Measurements from ENCODE around the gene SLC22A1.

DNA sequence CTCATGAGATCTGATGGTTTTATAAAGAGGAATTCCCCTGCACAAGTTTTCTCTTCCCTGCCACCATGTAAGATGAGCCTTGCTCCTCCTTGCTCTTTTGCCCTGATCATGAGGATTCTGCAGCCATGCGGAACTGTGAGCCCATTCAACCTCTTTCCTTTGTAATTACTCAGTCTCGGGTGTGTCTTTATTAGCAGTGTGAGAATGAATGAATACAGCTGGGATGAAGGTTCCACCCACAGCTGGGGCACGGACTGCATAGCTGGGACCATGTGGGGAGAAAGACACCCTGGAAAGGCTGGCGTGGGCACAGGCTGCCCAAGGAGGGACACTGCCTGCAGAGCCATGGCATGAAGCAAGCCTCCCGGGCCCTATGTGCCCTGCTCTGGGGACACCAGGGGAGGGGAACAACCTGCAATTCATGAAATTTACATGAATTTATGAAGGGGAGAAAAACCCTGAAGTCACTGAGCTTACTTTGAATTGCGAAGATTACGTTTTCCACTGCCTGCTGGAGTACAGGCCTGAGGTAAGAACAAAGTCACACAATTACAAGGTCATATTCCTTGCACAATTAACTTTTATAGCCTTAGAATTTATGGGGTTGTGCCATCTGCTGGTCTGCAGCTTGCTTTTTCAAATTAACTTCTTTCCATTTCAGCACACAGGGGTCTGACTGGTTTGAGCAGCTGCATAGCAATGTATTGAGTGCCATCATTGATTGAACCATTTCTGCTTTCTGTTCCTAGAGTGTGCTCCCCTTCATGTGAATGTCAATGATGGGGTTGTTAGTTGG lies 46.2 kb downstream of the SLC22A1 start:
- TF ChIP-seq NR2F2 (IDR thresholded peaks at IDR 0.05; ENCODE audit: borderline replicate concordance, low read depth): no peak
- no peak for TF ChIP-seq ZNF3 (CRISPR knock-in tag; IDR thresholded peaks at IDR 0.05)
- TF ChIP-seq NFRKB (IDR thresholded peaks at IDR 0.05): no peak
- no peak for TF ChIP-seq ZNF331 (CRISPR knock-in tag; IDR thresholded peaks at IDR 0.05)

All from HepG2 (cell line).